Smooth muscle cell (in vitro differentiated cells): ENCODE measurements around the gene CACNA2D3. TPM values are rescaled to one million over a fixed set of nuclear protein-coding genes. Genes with fewer than 3 reads are reported as not detected.
A peak's percentile ranks its signal among the peaks of the same experiment; 100 is the strongest.

Source experiments
- DNase-seq: peaks from one replicate; lab custom pipeline; 2025; ENCODE audit not compliant: unreplicated experiment; lab: John Stamatoyannopoulos, UW
- H2AFZ ChIP-seq: fragments of 200-600 bp; sonication (generic); 2 replicates; pipeline ENCODE4 v1.6.0; 2016; ENCODE audit warnings: antibody characterized with exemption, low read depth, mild to moderate bottlenecking
- H3F3A ChIP-seq: fragments of 200-600 bp; sonication (generic); 2 replicates; pipeline ENCODE4 v1.6.0; 2017; ENCODE audit warnings: antibody characterized with exemption, low read depth
- H3K27ac ChIP-seq: fragments of 200-600 bp; sonication (generic); 2 replicates; pipeline ENCODE4 v1.5.1; 2016; ENCODE audit warnings: low read depth, mild to moderate bottlenecking
- H3K27me3 ChIP-seq: fragments of 200-600 bp; sonication (generic); 2 replicates; pipeline ENCODE4 v1.6.1; 2016; ENCODE audit warnings: low read depth, mild to moderate bottlenecking
- H3K36me3 ChIP-seq: fragments of 200-600 bp; sonication (generic); 2 replicates; pipeline ENCODE4 v1.5.1; 2016; ENCODE audit warnings: low read depth
- H3K4me1 ChIP-seq: fragments of 200-600 bp; sonication (generic); 2 replicates; pipeline ENCODE4 v1.5.1; 2016; ENCODE audit warnings: low read depth
- H3K4me2 ChIP-seq: fragments of 200-600 bp; sonication (generic); 2 replicates; pipeline ENCODE4 v1.6.0; 2016; ENCODE audit warnings: mild to moderate bottlenecking
- H3K4me3 ChIP-seq: fragments of 200-600 bp; sonication (generic); 2 replicates; pipeline ENCODE4 v1.5.1; 2016; ENCODE audit warnings: mild to moderate bottlenecking
- H3K79me2 ChIP-seq: fragments of 200-600 bp; sonication (generic); 2 replicates; pipeline ENCODE4 v1.6.0; 2016; ENCODE audit warnings: low read depth, mild to moderate bottlenecking
- H3K9ac ChIP-seq: fragments of 200-600 bp; sonication (generic); 2 replicates; pipeline ENCODE4 v1.6.0; 2016; ENCODE audit warnings: low read depth
- H3K9me3 ChIP-seq: fragments of 200-600 bp; sonication (generic); replicated peaks from 2 replicates; pipeline ENCODE4 v1.5.1; 2016; ENCODE audit warnings: low read depth
- H4K20me1 ChIP-seq: fragments of 200-600 bp; sonication (generic); 2 replicates; pipeline ENCODE4 v1.6.0; 2016; ENCODE audit warnings: low read depth
- WGBS: methylation state at CpG from one replicate; pipeline ENCODE4 v1.1.7; 2016; ENCODE audit warnings: low lambda C conversion rate; 5-methylcytosine and 5-hydroxymethylcytosine counted together
- polyA plus RNA-seq: library from polyadenylated mRNA; unstranded; fragments of >200 nt; fragmentation: Nextera tagmentation; extraction: Ambion mirVana; gene quantifications from 2 replicates; pipeline ENCODE4 v1.2.1, GENCODE V29; 2016
- total RNA-seq: library from RNA; depleted of rRNA; stranded (reverse); fragments of >200 nt; gene quantifications from 2 replicates; pipeline ENCODE4 v1.2.3, GENCODE V29; 2014
- TF ChIP-seq, protein P1 (sequence below): fragments of 200-600 bp; sonication (generic); IDR thresholded peaks from 2 replicates; pipeline ENCODE4 v1.5.1; 2017; ENCODE audit warnings: borderline replicate concordance, mild to moderate bottlenecking, antibody characterized with exemption; ENCODE audit not compliant: insufficient read depth, poor library complexity, severe bottlenecking

The CACNA2D3 gene
- total and polyA plus RNA-seq, 2 experiments from 2014 or later: 0.15 to 0.90 TPM

DNA sequence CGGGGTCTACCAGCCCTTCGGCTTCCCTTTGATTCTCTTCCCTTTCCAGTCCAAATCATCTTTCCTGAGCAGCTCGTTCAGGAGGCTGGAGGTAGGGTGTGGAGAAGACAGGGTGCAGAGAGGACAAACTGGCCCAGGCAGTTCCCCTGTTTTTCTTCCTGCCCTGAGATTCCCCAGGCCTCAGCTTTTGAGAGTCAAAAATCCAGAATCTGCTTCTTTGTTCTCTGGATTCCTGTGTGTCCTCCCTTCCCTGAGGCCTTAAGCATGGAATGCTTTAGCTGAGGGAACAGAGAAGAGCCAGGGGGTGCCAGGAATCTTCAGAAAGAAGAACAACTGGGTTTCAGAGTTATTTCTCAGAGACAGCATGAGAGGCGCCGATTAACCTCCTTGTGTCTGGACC is 832.2 kb downstream of the CACNA2D3 start:
- Histone ChIP-seq H3K27ac (peak overlapping the region; percentile 76), H3K4me2 (peak overlapping the region; percentile 2), H3K27me3 (no peaks in the 10 kb centered on the region), H3K9ac (peak overlapping the region; percentile 41), H4K20me1 (no peaks in the 10 kb centered on the region), H3F3A (peaks cover 10% of the 10 kb centered on the region), H3K79me2 (no peaks in the 10 kb centered on the region), H2AFZ (no peak overlapping the region), H3K9me3 (no peaks in the 10 kb centered on the region), H3K36me3 (no peaks in the 10 kb centered on the region), H3K4me3 (no peak overlapping the region), H3K4me1 (peaks cover 11% of the 10 kb centered on the region)
- DNase-seq: no peak
- 65% methylated on average over 5 of the region's 5 CpGs for WGBS
- TF ChIP-seq, protein P1, sequence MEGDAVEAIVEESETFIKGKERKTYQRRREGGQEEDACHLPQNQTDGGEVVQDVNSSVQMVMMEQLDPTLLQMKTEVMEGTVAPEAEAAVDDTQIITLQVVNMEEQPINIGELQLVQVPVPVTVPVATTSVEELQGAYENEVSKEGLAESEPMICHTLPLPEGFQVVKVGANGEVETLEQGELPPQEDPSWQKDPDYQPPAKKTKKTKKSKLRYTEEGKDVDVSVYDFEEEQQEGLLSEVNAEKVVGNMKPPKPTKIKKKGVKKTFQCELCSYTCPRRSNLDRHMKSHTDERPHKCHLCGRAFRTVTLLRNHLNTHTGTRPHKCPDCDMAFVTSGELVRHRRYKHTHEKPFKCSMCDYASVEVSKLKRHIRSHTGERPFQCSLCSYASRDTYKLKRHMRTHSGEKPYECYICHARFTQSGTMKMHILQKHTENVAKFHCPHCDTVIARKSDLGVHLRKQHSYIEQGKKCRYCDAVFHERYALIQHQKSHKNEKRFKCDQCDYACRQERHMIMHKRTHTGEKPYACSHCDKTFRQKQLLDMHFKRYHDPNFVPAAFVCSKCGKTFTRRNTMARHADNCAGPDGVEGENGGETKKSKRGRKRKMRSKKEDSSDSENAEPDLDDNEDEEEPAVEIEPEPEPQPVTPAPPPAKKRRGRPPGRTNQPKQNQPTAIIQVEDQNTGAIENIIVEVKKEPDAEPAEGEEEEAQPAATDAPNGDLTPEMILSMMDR: no peak

DNA sequence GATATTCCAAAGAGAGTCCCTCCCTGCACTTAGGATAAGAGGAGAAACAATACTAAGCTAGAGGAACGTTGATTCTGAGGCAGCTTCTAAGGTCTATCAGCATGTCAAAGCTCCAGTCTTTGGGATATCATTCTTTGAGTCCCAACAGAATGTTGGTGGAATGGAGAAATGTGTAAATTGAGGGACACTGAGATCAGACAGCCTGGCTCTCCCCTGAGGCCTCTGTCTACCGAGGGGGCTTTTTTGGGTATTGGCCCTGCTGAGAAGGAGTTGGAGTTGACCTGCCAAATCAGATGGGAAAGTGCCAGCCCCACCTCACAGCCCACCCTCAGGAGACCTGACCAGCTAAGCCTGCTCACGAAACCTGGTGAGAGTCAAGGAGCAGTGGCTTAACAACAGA is 833.1 kb downstream of the CACNA2D3 start:
- Histone ChIP-seq H3K4me3 (no peak overlapping the region), H2AFZ (no peak overlapping the region), H3K36me3 (no peaks in the 10 kb centered on the region), H3K27ac (peak overlapping the region; percentile 76), H3K27me3 (no peaks in the 10 kb centered on the region), H3F3A (peaks cover 10% of the 10 kb centered on the region), H3K79me2 (no peaks in the 10 kb centered on the region), H3K9ac (no peak overlapping the region), H3K4me2 (no peak overlapping the region), H4K20me1 (no peaks in the 10 kb centered on the region), H3K4me1 (peaks cover 11% of the 10 kb centered on the region), H3K9me3 (no peaks in the 10 kb centered on the region)
- WGBS: 81% methylated on average over 3 of the region's 3 CpGs
- no peak for DNase-seq
- TF ChIP-seq, protein P1: no peak

DNA sequence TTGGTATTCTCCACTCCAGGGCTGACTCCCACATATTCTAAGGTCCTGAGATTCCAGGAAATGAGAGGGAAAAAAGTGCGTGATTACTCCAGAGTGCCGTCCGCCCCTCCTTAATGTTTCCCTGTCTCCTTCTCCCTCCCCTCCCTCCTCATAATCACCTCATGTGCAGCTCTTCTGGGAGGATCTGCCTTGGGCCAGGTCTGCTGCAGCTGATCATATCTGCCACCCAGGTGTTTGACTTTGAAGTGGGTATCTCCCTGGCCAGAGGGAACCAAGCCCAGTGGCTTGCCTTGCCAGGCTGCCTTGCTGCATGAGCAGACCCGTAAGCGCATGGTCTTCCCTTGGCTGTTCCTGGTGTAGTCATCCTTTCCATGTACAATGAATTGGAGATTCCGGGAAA is 833.6 kb downstream of the CACNA2D3 start:
- no peak for DNase-seq
- TF ChIP-seq, protein P1: no peak
- Histone ChIP-seq H3K4me2 (no peak overlapping the region), H3K4me3 (no peak overlapping the region), H3K27me3 (no peaks in the 10 kb centered on the region), H2AFZ (no peak overlapping the region), H3F3A (peaks cover 10% of the 10 kb centered on the region), H4K20me1 (no peaks in the 10 kb centered on the region), H3K27ac (peak overlapping the region; percentile 76), H3K36me3 (no peaks in the 10 kb centered on the region), H3K9me3 (no peaks in the 10 kb centered on the region), H3K4me1 (peaks cover 11% of the 10 kb centered on the region), H3K79me2 (no peaks in the 10 kb centered on the region), H3K9ac (no peak overlapping the region)
- 83% methylated on average over 6 of the region's 6 CpGs for WGBS

DNA sequence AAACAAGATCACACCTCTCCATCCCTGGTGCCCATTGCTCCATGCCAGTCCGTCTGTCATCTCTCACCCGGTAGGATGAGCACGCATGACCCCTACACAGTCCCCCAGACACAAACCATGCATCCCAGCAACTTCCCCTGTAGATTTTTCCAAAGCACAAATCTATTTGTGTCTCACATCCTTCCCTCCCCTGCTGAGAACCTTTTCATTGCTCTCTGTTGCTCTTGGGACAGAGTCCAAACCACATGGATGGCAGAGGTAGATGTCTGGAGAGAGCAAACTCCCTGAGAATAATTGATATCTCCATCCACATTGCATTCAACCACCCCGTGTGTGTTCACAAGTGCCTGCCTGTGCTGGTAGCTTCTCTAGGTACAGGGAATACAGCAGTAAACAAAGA is 835.4 kb downstream of the CACNA2D3 start:
- TF ChIP-seq, protein P1: no peak
- H3K79me2 ChIP-seq: no peaks in the 10 kb centered on the region
- H3K9ac ChIP-seq: no peak overlapping the region
- no peaks in the 10 kb centered on the region for H3K9me3 ChIP-seq
- H3F3A ChIP-seq: peaks cover 10% of the 10 kb centered on the region
- 90% methylated on average over 4 of the region's 4 CpGs for whole genome bisulfite sequencing
- H3K27ac ChIP-seq: no peak overlapping the region
- no peaks in the 10 kb centered on the region for H3K27me3 ChIP-seq
- DNase-seq: no peak
- no peak overlapping the region for H3K4me2 ChIP-seq
- H3K4me3 ChIP-seq: no peak overlapping the region
- no peaks in the 10 kb centered on the region for H4K20me1 ChIP-seq
- peaks cover 11% of the 10 kb centered on the region for H3K4me1 ChIP-seq
- no peaks in the 10 kb centered on the region for H3K36me3 ChIP-seq
- H2AFZ ChIP-seq: no peak overlapping the region
